Body of pancreas (tissue), 4 donors: Measurements from ENCODE around the gene SCN4A.

Experiments
- POLR2A ChIP-seq, 3 donors: fragments of 450-650 bp; IDR thresholded peaks; one replicate each; pipeline ENCODE4 v1.6.1; 2016; ENCODE audit warnings: antibody characterized with exemption in 3 of 3, mild to moderate bottlenecking in 2 of 3
- TF ChIP-seq, protein P1 (sequence below), 7 experiments: fragments of 450-650 bp in 4 of 7; fragments of 200-600 bp in 3 of 7; sonication (generic) in 3 of 7; IDR thresholded peaks; one replicate each; pipeline ENCODE4 v1.5.1; 2016 to 2019; ENCODE audit warnings: antibody characterized with exemption in 7 of 7

GRCh38 chr17:63972796-63973195 is at the start of gene SCN4A:
- TF ChIP-seq, protein P1, sequence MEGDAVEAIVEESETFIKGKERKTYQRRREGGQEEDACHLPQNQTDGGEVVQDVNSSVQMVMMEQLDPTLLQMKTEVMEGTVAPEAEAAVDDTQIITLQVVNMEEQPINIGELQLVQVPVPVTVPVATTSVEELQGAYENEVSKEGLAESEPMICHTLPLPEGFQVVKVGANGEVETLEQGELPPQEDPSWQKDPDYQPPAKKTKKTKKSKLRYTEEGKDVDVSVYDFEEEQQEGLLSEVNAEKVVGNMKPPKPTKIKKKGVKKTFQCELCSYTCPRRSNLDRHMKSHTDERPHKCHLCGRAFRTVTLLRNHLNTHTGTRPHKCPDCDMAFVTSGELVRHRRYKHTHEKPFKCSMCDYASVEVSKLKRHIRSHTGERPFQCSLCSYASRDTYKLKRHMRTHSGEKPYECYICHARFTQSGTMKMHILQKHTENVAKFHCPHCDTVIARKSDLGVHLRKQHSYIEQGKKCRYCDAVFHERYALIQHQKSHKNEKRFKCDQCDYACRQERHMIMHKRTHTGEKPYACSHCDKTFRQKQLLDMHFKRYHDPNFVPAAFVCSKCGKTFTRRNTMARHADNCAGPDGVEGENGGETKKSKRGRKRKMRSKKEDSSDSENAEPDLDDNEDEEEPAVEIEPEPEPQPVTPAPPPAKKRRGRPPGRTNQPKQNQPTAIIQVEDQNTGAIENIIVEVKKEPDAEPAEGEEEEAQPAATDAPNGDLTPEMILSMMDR (IDR thresholded peaks at IDR 0.05): no peak
- no peak for TF ChIP-seq POLR2A (IDR thresholded peaks at IDR 0.05)
